HG02884 (cell line): Measurements from ENCODE around the gene HERPUD1.
"Not testable (repeated sequence)": the region's sequence is repeated elsewhere in the genome, so short reads cannot be mapped to it uniquely, and the experiment has no call there.

Source experiments
- ATAC-seq: cut with Tn5 transposase; IDR thresholded peaks from one replicate; pipeline ENCODE4 v1.9.1; 2021; ENCODE audit warnings: mild to moderate bottlenecking, moderate library complexity; ENCODE audit not compliant: unreplicated experiment

Gene HERPUD1

DNA sequence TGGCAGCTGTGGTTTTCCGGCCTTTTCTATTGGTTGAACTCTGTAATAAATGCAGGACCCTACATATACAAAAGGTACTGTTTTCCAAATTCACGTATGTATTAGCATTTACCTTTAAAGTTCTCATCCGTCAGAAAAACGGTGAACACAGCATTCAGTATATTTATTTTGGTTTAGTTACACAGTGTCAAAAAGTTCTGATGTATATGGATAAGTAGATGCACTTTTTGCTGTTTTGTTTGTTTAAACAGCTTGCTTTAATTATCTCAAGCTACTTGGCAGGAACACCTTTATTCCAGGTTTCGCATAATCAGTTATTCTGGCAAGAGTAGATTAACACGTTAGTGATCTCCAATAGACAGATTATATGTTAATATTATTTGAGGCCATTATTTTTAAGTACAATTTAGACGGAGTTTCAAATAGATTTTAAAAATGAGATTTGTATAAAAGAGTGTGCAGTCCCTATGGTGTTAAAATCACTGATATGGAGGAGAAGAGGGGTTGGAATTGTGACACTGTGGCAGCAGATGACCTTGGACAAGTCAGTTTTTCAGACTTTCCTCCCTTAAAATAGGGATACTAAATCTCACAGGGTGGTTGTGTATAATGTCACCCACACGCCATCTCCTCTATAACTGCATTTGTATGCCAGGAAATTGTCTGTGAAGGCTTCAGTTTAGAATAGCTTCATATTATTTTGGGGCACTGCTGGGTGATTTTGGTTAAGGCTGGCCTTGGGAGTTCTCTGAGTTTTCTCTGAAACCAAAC is 2.1 kb downstream of the HERPUD1 start:
- no peak for ATAC-seq

DNA sequence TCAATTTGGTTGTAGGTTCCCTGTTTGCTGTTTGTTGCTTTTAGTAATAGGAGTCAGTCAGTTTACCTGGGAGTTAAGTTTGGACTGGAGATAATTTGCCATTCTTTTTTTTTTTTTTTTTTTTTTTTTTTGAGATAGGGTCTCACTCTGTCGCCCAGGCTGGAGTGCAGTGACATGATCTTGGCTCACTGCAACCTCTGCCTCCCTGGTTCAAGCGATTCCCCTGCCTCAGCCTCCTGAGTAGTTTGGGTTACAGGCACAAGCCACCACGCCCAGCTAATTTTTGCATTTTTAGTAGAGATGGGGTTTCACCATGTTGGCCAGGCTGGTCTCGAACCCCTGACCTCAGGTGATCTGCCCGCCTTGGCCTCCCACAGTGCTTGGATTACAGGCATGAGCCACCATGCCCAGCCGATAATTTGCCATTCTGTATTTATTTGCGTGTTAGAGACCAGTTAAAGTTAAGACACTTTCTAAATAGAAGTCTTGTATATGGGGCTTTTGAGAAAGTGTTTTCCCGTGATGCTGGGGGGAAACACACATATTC is 2.7 kb downstream of the HERPUD1 start:
- ATAC-seq = not testable (repeated sequence)

DNA sequence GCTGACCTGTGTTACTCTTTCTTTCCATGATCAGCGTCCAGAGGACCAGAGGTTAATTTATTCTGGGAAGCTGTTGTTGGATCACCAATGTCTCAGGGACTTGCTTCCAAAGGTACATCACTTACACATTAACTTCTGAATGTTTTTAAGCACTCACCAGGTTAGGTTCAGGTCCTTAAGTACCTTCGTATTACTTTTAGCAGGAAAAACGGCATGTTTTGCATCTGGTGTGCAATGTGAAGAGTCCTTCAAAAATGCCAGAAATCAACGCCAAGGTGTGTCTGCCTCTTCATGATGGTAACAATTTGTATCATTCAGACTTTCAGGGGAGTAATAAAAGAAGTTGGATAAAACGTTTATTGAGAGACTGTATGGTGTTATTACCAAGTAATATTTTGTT is 3.3 kb downstream of the HERPUD1 start:
- ATAC-seq = no peak

DNA sequence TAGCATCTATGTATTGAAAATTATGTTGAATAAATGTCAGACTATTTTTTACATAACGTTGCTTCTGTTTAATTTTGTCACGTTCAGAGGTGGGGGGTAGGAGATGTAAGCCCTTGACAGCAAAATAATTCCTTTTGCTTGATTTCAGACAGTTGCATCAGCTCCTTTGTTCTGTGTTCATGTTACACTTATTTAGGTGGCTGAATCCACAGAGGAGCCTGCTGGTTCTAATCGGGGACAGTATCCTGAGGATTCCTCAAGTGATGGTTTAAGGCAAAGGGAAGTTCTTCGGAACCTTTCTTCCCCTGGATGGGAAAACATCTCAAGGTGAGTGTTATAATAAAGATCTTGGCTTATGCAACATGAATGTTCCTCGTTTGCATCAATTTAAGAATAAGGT is 4.5 kb downstream of the HERPUD1 start:
- no peak for ATAC-seq

DNA sequence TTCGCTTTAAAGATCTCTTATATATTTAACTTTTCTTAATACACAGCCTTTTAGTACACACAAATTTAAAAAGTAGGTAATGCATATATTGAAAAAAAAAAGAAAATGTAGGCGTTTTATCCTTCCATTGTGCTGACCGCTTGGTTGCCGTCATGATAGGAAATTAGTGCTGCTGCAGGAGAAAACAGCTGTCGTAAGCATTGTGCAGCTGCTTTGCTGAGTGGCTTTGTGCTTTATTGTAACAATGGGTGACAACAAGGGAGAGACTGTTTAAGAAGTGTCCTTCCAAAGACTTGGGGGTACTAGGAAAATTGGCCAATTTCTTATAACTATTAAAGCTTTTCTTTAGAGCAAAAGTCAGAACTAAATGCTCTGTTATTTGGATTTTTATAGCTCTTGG is 5.0 kb downstream of the HERPUD1 start:
- ATAC-seq = no peak

DNA sequence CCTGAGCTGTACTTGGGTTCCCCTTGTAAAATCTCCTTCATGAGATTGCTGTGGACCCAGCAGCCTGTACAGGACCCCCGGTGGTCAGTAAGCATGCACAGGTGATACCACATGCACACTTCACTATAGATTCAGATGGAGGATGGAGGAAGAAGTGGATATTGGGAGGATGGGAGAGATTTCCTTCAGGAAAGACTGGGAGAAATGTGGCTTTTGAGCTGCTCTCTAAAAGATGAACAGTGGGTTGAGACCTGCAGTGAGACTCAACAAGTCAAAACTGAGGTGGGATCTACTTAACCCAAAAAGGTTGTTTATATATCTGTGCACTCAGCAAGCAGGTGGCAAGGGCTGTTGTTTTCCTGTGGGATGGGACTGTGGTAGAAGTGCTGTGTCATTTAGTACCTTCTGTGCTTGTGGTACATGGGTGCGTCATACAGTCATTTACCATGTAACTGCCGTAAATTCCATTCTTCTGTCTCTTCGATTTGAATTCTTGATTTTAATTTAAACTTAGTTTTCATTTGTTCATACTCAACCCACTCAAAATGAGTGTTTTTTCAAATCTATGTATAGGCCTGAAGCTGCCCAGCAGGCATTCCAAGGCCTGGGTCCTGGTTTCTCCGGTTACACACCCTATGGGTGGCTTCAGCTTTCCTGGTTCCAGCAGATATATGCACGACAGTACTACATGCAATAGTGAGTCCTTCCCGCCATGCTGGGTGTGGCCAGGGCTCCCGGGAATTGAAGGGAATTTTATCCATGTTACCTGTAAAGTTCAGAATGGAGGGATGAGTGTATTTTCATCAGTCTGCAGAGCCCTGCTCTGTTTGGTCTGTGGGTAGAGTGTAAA is 6.9 kb downstream of the HERPUD1 start:
- no peak for ATAC-seq

DNA sequence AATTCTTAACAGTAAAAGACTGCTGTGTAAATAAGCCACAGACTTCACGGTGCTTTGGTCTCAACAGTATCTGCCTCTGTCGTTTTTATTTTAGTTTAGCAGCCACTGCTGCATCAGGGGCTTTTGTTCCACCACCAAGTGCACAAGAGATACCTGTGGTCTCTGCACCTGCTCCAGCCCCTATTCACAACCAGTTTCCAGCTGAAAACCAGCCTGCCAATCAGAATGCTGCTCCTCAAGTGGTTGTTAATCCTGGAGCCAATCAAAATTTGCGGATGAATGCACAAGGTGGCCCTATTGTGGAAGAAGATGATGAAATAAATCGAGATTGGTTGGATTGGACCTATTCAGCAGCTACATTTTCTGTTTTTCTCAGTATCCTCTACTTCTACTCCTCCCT is 7.9 kb downstream of the HERPUD1 start:
- no peak for ATAC-seq

DNA sequence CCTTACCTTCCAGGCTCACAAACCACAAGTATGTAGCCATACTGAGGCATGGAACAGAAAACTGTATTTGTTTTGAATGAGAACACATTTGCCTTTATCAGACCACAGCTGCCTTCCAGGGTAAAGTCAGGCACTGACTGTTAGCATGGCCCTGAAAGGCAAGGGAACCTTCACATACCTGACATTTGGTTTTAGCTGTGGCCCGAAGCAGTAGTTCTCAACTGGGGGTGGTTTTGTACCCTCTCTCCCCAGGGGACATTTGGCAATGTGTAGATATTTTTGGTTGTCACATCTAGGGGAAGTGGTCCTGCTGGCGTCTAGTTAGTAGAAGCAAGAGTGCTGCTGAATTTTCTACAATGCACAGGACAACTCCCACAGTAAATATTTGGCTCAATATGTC is 9.2 kb downstream of the HERPUD1 start:
- ATAC-seq = no peak

DNA sequence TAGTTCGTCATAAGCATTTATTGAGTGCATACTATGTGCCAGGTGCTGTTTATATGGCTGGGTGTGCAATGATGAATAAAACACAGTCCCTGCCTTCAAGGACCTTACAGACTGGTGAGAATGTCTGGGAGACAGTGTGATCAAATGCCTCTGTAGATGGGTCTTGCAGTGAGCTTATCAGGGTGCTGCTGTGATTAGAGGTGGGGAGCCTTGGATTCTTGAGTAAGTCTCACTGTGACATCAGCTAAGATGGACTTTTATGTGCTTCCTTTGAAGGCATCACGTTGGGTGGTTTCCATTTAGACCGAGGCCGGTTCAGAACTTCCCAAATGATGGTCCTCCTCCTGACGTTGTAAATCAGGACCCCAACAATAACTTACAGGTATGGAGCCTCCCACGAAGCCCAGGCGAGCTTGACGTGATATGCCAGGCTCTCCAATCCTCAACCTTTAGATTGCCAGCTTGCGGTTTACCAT is 10.0 kb downstream of the HERPUD1 start:
- ATAC-seq = no peak

DNA sequence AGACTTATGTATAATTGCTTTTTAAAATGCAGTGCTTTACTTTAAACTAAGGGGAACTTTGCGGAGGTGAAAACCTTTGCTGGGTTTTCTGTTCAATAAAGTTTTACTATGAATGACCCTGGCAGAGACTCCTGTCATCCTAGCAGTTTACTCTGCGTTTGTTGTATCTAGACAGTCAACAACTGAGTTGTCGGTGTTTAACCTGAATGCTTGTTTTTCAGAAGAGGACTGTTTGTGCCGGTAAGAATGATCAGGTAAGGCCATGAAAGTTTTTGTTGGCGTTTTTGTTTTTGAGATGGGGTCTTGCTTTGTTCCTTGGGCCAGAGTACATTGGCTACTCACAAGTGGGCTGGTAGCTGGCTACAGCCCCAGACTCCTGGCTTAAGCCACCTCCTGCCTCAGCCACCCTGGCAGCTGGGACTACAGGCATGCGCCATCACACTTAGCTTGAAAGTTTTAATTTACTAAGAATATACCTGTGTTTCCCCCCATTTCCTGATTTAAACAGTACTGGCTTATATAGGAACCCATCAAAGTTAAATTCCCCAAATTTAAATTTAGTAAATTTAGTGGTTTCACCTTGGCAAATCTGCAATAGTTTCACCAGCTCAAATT is 11.9 kb downstream of the HERPUD1 start:
- ATAC-seq = no peak

DNA sequence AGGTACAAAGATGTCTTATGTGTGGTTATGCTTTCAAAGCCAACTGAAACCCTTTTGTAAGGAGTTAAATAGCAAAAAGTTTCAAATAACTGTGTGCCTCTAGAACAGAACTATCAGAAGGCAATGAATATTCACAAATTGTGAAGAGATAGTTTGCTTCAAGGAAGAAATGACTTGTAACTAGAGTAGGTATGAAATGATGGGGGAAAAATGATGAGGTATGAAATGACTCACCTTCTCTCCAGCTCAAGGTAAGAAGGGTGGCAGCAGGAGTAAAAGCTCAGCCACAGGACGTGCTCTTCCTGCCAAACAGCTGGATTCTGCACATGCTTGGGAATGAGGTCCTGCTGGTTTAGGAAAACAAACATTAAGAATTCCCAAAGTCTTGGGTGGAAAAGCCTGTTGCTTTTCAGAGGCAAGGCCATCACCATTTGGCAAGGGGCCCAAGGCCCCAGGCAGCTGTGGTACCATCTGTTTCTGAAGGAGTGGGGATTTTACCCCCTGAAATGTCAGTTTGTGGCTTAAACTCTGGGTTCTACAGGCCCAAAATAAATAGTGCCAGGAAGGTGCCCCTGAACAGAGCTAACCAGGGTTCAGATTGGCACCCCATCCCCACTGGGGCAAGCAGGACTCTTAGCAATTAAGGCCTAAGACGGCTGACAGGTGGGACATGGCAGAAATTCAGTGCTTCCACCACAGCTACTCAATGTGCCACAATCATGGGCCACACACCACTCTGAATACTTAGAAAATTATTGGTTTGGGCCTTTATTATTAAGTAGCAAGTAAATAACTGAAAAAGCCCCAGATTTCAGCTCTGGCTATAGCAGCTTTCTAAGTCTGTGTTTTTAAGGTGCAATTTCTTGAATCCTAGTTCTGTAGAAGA is 13.3 kb downstream of the HERPUD1 start:
- peak; percentile 53 for ATAC-seq

DNA sequence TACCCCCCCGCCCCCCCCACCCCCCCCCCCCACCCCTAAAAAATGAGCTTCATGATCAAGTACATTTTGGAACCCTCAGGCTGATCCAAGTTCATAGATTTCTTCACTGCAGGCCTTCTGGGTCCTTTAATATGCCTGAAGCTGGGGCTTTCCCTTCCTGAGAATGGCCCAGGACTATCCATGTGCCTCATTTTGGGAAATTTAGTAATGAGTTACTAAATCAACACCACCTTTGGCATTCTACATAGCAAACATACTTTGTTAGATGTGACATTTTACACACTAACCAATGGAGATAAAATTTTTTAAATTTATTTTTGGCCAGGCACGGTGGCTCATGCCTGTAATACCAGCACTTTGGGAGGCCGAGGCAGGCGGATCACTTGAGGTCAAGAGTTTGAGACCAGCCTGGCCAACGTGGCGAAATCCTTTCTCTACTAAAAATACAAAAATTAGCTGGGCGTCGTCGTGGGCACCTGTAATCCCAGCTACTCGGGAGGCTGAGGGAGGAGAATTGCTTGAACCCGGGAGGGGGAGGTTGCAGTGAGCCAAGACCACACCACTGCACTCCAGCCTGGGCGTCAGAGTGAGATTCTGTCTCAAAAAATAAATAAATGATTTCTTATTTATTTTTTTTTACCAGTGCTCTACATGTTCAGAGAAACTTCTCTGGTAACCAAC is 14.0 kb downstream of the HERPUD1 start:
- ATAC-seq = no peak

DNA sequence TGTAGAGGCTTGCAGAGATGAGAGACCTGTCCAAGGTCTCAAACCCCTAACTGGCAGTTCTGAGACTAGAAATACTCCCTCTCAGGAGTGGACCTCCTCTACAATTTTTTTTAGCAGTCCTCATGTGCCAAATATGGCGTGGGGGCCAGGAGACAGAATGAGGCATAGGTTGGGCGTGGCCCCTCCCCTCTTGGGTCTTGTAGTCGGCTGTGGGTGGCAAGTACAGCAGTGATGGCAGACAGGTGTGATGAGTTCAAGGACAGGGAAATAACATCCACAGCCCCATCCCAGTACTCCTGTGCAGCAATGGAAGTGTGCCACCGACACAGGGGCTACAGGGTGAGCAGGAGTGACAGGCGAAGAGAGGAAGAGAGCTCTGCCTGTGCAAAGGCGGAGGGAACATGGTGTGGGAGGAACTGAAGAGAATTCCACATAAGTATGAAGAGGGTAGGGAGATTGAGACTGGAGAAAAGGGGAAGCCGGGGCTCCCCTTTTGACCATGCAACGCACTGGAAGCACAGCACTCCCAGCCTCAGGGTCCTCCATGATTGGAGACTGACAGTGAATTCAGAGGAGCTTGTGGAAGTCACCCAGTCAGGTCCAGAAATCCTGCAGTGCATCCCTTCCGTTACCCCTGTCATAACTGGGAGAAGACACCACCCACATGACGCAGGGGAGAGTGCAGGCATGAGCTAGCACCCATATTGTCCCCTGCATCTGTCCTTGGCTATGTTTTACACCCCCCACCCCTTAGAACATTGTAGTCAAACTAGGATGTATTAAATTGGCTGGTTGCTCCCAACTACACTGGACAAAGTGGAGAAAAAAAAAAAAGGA is 15.0 kb downstream of the HERPUD1 start:
- ATAC-seq = no peak

DNA sequence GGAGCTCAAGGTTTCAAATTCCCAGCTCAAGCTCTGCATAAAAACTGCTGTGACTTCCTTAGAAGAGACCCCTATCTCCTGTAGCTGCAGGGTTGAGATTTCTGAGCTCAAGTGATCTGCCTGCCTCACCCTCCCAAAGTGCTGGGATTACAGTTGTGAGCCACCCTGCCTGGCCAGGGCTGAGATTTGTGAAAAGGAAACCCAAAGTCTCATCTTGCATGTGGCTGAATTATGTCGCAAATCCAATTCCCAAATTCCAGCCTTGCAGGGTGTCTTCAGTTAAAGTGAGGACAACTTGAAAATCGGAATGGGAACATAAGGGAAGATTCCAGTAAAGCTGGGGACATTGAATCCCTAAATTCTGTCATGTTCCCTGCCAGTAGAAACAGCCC is 15.7 kb downstream of the HERPUD1 start:
- no peak for ATAC-seq

DNA sequence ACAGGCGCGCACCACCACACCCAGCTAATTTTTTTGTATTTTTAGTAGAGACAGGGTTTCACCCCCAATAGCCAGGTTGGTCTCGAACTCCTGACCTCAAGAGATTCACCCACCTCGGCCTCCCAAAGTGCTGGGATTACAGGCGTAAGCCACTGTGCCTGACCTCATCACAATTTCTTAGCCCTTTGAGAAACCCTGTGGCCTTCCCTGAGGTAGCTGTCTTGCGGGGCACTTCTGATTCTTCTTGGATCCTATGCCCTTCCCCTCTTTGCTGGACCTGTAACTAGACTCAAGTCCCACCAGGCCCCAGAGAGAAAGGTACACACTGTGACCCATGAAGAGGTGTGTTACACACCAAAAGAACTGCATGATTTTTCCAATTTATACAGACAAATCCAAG is 16.3 kb downstream of the HERPUD1 start:
- ATAC-seq = no peak

DNA sequence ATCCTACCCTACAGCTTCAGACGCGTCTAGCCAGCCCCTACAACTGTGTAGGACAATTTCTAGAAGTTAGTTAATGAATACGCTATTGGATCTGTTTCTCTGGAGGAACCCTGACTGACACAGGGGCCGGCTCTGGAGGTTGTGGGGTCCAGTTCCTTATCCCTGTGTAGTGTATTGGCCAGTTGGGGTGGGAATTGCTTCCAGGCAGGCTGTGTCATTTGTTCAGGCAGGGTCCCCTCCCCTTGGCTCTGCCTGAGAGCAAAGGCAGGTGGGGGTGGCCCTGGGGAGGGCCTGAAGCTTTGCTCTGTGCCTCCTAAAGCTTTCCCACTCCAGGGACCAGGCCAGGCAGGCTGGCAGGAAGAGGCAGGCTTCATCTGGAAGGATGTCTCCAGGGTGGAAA is 18.1 kb downstream of the HERPUD1 start:
- no peak for ATAC-seq

DNA sequence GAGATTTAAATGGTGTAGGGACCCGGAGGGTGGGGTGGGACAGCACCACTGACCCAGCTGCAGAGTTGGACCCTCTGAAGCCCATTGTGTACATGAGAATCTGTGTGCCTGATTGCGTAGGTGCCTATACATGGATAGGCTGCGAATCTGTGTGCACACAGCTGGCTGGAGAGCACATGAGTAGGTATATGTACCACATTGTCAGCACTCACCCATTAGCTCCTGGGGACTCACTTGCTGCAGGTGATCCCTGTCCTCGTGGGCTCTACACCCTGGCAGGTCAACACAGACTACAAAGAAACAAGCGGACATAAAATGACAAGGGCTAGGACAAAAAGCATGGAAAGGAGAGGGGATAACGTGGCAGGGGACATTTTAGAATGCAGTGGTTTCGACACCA is 18.5 kb downstream of the HERPUD1 start:
- no peak for ATAC-seq

DNA sequence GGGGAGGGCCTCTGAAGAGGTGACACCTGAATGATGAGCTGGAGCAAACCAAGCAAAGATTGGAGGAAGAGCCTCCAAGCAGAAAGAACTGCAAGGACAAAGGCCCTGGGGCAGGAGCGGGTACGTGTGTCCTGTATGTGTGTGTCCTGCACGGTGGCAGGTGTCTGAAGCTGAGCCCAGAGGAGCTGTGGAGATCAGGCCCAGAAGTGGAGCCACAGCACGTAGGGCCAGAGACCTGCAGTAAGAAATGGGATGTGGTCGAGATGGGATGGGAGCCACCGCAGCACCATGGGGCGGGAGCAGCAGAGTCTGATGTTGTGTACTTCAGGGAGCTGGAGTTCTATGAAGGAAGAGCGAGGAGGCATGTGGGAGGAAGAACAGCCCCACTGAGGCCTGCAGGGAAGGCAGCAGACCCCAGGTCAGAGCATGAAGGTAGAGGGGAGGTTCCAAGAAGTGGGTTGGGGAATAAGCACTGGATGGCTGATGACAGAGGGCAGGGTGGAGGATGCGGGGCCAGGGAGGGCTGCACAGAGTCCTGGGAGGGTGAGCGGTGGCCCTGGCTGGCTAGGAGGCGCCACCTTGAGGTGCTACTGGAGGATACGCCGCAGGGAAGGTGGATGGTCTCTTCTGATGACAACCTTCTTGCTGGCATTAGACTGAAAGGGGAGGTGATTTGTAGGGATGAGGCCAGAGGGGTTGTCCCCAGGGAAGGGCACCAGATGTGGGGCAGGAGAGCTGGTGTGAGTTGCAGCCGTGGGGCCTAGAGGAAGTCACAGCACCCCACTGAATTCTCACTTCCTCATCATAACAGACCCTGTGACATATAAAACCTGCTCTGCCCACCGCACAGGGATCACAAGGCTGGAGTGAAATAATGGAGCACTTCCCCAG is 19.2 kb downstream of the HERPUD1 start:
- ATAC-seq = peak; percentile 49
